Thyroid gland (tissue), 4 donors: ENCODE measurements around the gene NOC4L. TPM values are rescaled to one million over a fixed set of nuclear protein-coding genes. Genes with fewer than 3 reads are reported as not detected.

ENCODE experiments used
- DNase-seq, 2 donors: peaks; one replicate each; pipeline ENCODE4 v3.0.0-alpha.2; 2019
- H3K27ac ChIP-seq, 3 donors: fragments of 200-600 bp; sonication (generic); 1 replicate in 2 of 3; 2 replicates in 1 of 3; pipeline ENCODE4 v1.5.1; 2016 to 2019; ENCODE audit warnings: mild to moderate bottlenecking in 1 of 3, moderate library complexity in 1 of 3
- H3K27me3 ChIP-seq: fragments of 200-600 bp; sonication (generic); one replicate; pipeline ENCODE4 v1.5.1; 2019
- H3K36me3 ChIP-seq, 2 donors: fragments of 200-600 bp; sonication (generic); one replicate each; pipeline ENCODE4 v1.5.1; 2016 to 2019
- H3K4me1 ChIP-seq, 2 donors: fragments of 200-600 bp; sonication (generic); one replicate each; pipeline ENCODE4 v1.5.1; 2017 to 2019
- H3K4me3 ChIP-seq, 3 donors: fragments of 200-600 bp; sonication (generic); replicated peaks in 1 of 3; 1 replicate in 2 of 3; 2 replicates in 1 of 3; pipeline ENCODE4 v1.5.1; 2016; ENCODE audit warnings: mild to moderate bottlenecking in 1 of 3
- H3K9me3 ChIP-seq: fragments of 200-600 bp; sonication (generic); one replicate; pipeline ENCODE4 v1.5.1; 2017
- POLR2A ChIP-seq, 2 donors: fragments of 450-650 bp; IDR thresholded peaks; one replicate each; pipeline ENCODE4 v1.6.1; 2017; ENCODE audit warnings: antibody characterized with exemption in 2 of 2, mild to moderate bottlenecking in 2 of 2, moderate library complexity in 1 of 2
- whole genome bisulfite sequencing, 2 donors: methylation state at CpG; one replicate each; pipeline ENCODE4 v1.1.5; 2017; 5-methylcytosine and 5-hydroxymethylcytosine counted together
- intact Hi-C: fragments of 100-400 bp; cut with DNase I; formaldehyde crosslinking; loops from one replicate; pipeline ENCODE4 v1.15.1; 2023
- total RNA-seq, 4 donors: library from RNA; depleted of rRNA; stranded (reverse); fragments of >200 nt; gene quantifications; one replicate each; pipeline ENCODE4 v1.2.3, GENCODE V29; 2016
- TF ChIP-seq, protein P1 (sequence below), 6 experiments: fragments of 200-600 bp in 3 of 6; fragments of 450-650 bp in 3 of 6; sonication (generic) in 3 of 6; IDR thresholded peaks; one replicate each; pipeline ENCODE4 v1.5.1; 2016 to 2019; ENCODE audit warnings: antibody characterized with exemption in 6 of 6, mild to moderate bottlenecking in 2 of 6, inconsistent platforms in 1 of 6, moderate library complexity in 1 of 6

The NOC4L gene
- total RNA-seq, 4 donors from 2014 or later: 9.3 to 22.4 (median 10.1) TPM

DNA sequence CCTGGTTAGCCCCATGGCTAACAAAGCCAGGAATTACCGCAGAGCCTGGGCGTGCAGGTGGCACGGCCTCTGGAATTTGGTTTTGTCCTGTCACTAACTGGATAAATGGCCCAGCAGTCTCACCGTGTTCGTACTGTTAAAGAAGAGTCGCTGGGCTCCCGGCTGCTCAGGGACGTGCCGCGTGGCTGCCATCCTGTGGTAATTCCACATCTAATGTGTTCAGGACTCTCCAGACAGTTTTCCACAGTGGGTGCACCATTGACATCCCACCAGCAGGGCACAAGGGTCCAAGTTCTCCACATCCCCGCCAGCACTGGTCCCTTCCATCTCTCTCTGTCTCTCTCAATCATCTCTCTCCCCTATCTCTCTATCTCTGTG, 19.6 kb downstream of the NOC4L start:
- Histone ChIP-seq H3K36me3 (no peaks in the 10 kb centered on the region), H3K27me3 (no peaks in the 10 kb centered on the region), H3K9me3 (no peaks in the 10 kb centered on the region), H3K4me1 (peaks cover 10 to 17% of the 10 kb centered on the region in 2 donors), H3K27ac (no peak overlapping the region), H3K4me3 (no peak overlapping the region)
- intact Hi-C loops: loop anchor here (10.0 kb wide), 1 partner anchor 91 kb away; no protein-coding TSS in a partner anchor
- 70 to 76% methylated on average over 11 of the region's 11 CpGs for WGBS, 2 donors
- DNase-seq: no peak
- TF ChIP-seq POLR2A (IDR thresholded peaks at IDR 0.05): no peak
- TF ChIP-seq, protein P1, sequence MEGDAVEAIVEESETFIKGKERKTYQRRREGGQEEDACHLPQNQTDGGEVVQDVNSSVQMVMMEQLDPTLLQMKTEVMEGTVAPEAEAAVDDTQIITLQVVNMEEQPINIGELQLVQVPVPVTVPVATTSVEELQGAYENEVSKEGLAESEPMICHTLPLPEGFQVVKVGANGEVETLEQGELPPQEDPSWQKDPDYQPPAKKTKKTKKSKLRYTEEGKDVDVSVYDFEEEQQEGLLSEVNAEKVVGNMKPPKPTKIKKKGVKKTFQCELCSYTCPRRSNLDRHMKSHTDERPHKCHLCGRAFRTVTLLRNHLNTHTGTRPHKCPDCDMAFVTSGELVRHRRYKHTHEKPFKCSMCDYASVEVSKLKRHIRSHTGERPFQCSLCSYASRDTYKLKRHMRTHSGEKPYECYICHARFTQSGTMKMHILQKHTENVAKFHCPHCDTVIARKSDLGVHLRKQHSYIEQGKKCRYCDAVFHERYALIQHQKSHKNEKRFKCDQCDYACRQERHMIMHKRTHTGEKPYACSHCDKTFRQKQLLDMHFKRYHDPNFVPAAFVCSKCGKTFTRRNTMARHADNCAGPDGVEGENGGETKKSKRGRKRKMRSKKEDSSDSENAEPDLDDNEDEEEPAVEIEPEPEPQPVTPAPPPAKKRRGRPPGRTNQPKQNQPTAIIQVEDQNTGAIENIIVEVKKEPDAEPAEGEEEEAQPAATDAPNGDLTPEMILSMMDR (IDR thresholded peaks at IDR 0.05): no peak

DNA sequence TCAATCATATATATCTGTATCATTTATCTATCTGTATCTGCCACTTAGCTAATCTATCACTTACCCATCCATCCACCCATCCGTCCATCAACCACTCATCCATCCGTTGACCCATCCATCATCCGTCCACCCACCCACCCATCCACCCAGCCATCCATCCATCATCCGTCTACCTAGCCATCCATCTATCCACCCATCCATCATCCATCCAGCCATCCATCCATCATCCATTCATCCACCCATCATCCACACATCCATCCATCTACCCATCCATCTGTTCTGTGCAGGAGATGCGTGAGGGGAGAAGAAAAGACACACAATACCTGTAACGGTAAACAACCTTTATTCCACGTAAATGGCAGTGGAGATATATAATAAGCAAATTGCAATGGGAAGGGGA, 20.2 kb downstream of the NOC4L start:
- Histone ChIP-seq H3K36me3 (no peaks in the 10 kb centered on the region), H3K27me3 (no peaks in the 10 kb centered on the region), H3K9me3 (no peaks in the 10 kb centered on the region), H3K4me1 (peaks cover 10 to 17% of the 10 kb centered on the region in 2 donors), H3K27ac (no peak overlapping the region), H3K4me3 (no peak overlapping the region)
- WGBS, 2 donors: 87 to 90% methylated on average over 7 of the region's 7 CpGs
- TF ChIP-seq, protein P1 (IDR thresholded peaks at IDR 0.05): no peak
- no peak for TF ChIP-seq POLR2A (IDR thresholded peaks at IDR 0.05)
- DNase-seq: no peak
- intact Hi-C loops: loop anchor here (10.0 kb wide), 1 partner anchor 90 kb away; no protein-coding TSS in a partner anchor

DNA sequence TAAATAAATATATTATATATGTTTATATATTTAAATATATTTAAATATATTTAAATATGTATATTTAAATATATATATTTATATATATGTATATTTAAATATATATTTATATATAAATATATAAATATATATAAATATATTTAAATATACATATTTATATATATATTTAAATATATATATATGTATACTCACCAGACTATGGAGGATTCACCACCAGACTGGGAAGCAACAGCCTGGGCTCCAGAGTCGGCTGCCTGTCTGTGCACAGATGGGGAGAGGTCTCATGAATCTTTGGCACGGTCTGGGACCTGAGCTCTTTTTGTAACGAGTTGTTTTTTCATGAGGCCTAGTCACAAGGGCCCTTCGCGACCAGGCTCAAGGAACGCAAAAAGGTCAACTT, 21.3 kb downstream of the NOC4L start:
- WGBS, 2 donors: 58 to 63% methylated on average over 6 of the region's 6 CpGs
- Histone ChIP-seq H3K27me3 (no peaks in the 10 kb centered on the region), H3K36me3 (no peaks in the 10 kb centered on the region), H3K4me3 (no peak overlapping the region), H3K4me1 (peaks cover 10 to 17% of the 10 kb centered on the region in 2 donors), H3K27ac (no peak overlapping the region), H3K9me3 (no peaks in the 10 kb centered on the region)
- intact Hi-C loops: loop anchor here (10.0 kb wide), 1 partner anchor 89 kb away; no protein-coding TSS in a partner anchor
- no peak for DNase-seq
- TF ChIP-seq POLR2A (IDR thresholded peaks at IDR 0.05): no peak
- TF ChIP-seq, protein P1 (IDR thresholded peaks at IDR 0.05): no peak

DNA sequence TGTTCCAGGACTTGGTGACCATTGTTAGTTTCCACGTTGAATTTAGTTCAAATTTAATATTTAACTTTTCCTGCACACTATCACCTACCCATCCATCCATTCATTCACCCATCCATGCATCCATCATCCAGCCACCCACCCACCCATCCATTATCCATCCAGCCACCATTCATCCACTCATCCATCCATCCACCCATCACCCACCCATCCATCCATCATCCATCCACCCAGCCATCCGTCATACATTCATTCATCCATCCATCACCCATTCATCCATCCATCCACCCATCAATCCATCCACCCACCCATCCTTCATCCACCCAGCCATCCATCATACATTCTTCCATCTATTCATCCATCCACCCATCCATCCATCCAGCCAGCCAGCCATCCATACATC, 21.8 kb downstream of the NOC4L start:
- no peak for DNase-seq
- TF ChIP-seq POLR2A (IDR thresholded peaks at IDR 0.05): no peak
- TF ChIP-seq, protein P1 (IDR thresholded peaks at IDR 0.05): no peak
- Histone ChIP-seq H3K27me3 (no peaks in the 10 kb centered on the region), H3K27ac (no peak overlapping the region), H3K4me3 (no peak overlapping the region), H3K9me3 (no peaks in the 10 kb centered on the region), H3K4me1 (peaks cover 10 to 17% of the 10 kb centered on the region in 2 donors), H3K36me3 (no peaks in the 10 kb centered on the region)
- intact Hi-C loops: loop anchor here (10.0 kb wide), 1 partner anchor 89 kb away; no protein-coding TSS in a partner anchor
- WGBS, 2 donors: 90 to 94% methylated on average over 2 of the region's 2 CpGs

DNA sequence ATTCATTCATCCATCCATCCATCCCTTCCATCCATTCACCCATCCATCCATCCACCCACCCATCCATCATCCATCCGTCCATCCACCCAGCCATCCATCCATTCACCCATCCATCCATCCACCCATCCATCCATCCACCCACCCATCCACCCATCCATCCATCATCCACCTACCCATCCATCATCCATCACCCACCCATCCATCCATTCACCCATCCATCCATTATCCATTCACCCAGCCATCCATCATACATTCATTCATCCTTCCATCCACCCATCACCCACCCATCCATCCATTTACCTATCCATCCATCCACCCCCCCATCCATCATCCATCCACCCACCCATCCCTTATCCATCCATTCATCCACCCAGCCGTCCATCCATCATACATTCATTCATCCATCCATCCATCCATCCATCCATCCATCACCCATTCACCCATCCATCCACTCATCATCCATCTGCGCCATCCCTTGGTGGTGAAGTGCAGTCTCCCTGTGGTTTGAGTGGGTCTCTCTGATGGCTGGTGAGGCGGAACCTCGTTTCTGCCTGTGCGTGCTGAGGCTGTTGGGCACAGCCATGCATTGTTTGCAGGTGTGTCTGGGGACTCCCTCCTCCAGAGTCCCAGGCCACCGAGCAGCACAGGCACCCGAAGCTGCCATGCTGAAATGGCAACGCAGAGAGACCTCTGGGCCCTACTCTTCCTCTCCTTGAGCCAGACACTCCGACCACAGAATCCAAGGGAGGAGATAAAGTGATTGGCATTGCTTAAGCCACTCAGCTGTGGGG, 22.7 kb downstream of the NOC4L start:
- no peaks in the 10 kb centered on the region for H3K36me3 ChIP-seq
- no peak for TF ChIP-seq POLR2A (IDR thresholded peaks at IDR 0.05)
- TF ChIP-seq, protein P1 (IDR thresholded peaks at IDR 0.05): no peak
- H3K4me1 ChIP-seq: peaks cover 10 to 17% of the 10 kb centered on the region in 2 donors
- no peaks in the 10 kb centered on the region for H3K27me3 ChIP-seq
- no peaks in the 10 kb centered on the region for H3K9me3 ChIP-seq
- no peak overlapping the region for H3K4me3 ChIP-seq
- no peak for DNase-seq
- 60 to 64% methylated on average over 9 to 10 of the region's 10 CpGs for whole genome bisulfite sequencing, 2 donors
- no peak overlapping the region for H3K27ac ChIP-seq
- intact Hi-C loops: loop anchor here (10.0 kb wide), 1 partner anchor 88 kb away; no protein-coding TSS in a partner anchor
